ENCODE data around the gene CTDSPL.

Gene CTDSPL

DNA sequence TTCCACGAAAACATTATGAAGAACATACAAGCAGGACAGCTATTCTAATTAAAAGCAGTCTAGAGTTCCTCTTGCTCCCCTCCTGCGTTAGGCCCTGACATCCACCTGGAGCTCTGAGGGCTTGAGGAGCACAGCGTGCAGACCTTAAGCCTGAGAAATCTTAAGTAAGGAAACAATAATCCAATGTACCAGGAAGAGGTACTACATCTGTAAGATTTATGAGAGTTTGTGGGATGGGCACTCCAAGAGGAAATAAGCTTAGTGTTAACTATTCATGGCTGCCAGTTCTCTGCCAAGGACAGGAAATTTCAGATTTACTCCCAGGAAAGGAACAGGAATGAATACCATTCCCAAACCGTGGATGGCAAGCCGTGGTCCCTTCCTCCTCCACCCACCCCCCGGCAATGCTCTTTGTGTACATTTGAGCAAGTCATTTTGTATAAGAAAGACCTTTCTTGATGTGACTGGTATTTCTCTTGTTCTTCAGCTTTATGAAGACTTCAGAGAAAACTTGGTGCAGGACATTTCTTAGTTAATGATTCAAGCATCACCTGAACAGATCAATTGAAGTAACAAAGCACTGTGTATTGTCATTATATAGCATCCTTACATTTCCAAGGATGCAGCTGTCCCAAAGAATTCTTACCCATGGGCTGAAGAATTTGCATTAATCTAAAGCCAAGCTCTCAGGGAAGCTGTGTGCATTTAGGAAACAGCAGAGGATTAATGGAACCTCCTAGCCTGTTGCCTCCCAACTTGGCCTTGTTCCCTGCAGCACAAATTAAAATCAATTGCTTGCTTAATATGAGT is 100.1 kb downstream of the CTDSPL start:
- H3K4me1 ChIP-seq (ENCODE audit: control insufficient read depth, insufficient read depth, low read length, poor library complexity, severe bottlenecking) = no peaks in the 10 kb centered on the region
- no peaks in the 10 kb centered on the region for H3K36me3 ChIP-seq (ENCODE audit: control insufficient read depth, insufficient read depth, low read length)
- DNase-seq = no peak
- H3K4me3 ChIP-seq (ENCODE audit: insufficient read depth, low read depth, low read length, poor library complexity, severe bottlenecking) = no peak overlapping the region
- no peak overlapping the region for H3K27ac ChIP-seq (ENCODE audit: insufficient read depth, low read length, poor library complexity, severe bottlenecking)
- no peaks in the 10 kb centered on the region for H3K27me3 ChIP-seq (replicated peaks; ENCODE audit: control insufficient read depth, insufficient read depth, low read length, poor library complexity, severe bottlenecking)
- no peaks in the 10 kb centered on the region for H3K9me3 ChIP-seq (ENCODE audit: control insufficient read depth, low read length)

DNA sequence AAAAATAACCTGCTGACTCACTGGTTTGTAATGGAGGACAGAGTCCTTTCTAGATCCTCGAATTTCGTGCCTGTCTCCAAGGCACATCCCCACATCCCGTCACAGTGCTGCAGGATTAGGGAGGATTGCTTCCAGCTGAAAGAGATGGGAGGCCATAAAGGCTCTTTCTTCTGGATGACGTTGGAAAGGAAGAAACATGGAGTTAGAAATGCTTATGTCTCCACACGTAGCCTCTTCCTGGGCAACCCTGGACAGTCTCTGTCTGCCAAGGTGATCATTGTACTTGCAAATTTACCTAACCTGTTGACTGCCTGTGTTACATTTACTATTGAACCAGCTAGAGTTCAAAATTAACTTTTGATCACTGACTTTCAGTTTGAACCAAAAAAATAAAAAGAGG is 101.3 kb downstream of the CTDSPL start:
- Histone ChIP-seq H3K4me3 (ENCODE audit: insufficient read depth, low read depth, low read length, poor library complexity, severe bottlenecking) (no peak overlapping the region), H3K36me3 (ENCODE audit: control insufficient read depth, insufficient read depth, low read length) (no peaks in the 10 kb centered on the region), H3K27ac (ENCODE audit: insufficient read depth, low read length, poor library complexity, severe bottlenecking) (no peak overlapping the region), H3K9me3 (ENCODE audit: control insufficient read depth, low read length) (no peaks in the 10 kb centered on the region), H3K4me1 (ENCODE audit: control insufficient read depth, insufficient read depth, low read length, poor library complexity, severe bottlenecking) (no peaks in the 10 kb centered on the region), H3K27me3 (replicated peaks; ENCODE audit: control insufficient read depth, insufficient read depth, low read length, poor library complexity, severe bottlenecking) (no peaks in the 10 kb centered on the region)
- no peak for DNase-seq

DNA sequence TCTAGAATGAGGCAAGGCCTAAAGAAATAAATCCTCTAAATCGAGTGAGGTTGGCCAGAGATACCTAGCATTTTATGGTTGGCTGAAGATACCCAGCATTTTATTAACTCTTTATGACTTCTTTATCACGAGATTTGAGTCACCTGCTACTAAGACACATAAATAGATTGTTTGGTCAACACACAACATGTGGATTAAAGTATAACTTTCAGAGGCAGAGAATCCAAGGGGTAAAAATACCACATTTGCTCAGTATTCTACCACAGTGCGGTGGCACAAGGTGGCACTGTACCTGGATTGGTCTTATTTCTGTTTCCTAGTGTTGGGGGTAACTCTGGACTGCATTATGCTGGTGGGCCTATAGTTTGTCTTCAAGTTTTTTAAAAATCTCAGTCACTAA is 102.0 kb downstream of the CTDSPL start:
- H3K9me3 ChIP-seq (ENCODE audit: control insufficient read depth, low read length) = no peaks in the 10 kb centered on the region
- H3K4me1 ChIP-seq (ENCODE audit: control insufficient read depth, insufficient read depth, low read length, poor library complexity, severe bottlenecking) = no peaks in the 10 kb centered on the region
- H3K36me3 ChIP-seq (ENCODE audit: control insufficient read depth, insufficient read depth, low read length) = no peaks in the 10 kb centered on the region
- no peak overlapping the region for H3K27ac ChIP-seq (ENCODE audit: insufficient read depth, low read length, poor library complexity, severe bottlenecking)
- no peaks in the 10 kb centered on the region for H3K27me3 ChIP-seq (replicated peaks; ENCODE audit: control insufficient read depth, insufficient read depth, low read length, poor library complexity, severe bottlenecking)
- no peak overlapping the region for H3K4me3 ChIP-seq (ENCODE audit: insufficient read depth, low read depth, low read length, poor library complexity, severe bottlenecking)
- no peak for DNase-seq

DNA sequence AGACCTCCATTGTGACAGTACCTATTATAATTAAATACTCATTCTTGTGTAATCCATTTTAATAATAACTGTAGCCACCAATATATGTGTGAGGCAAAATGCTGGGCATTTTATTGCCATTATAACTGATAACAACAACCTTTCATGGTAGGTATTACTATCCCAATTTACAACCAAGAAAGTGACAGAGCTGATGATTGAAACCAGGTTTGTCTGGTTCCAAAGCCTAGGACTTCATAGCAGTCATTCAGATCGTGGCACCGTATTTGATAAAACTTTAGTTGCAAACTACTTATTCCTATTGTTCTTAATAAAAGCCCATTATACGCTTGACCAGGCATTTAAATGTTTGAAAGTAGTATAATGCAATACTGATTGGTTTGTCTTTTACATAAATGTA is 102.5 kb downstream of the CTDSPL start:
- Histone ChIP-seq H3K27ac (ENCODE audit: insufficient read depth, low read length, poor library complexity, severe bottlenecking) (no peak overlapping the region), H3K9me3 (ENCODE audit: control insufficient read depth, low read length) (no peaks in the 10 kb centered on the region), H3K4me3 (ENCODE audit: insufficient read depth, low read depth, low read length, poor library complexity, severe bottlenecking) (no peak overlapping the region), H3K27me3 (replicated peaks; ENCODE audit: control insufficient read depth, insufficient read depth, low read length, poor library complexity, severe bottlenecking) (no peaks in the 10 kb centered on the region), H3K36me3 (ENCODE audit: control insufficient read depth, insufficient read depth, low read length) (no peaks in the 10 kb centered on the region), H3K4me1 (ENCODE audit: control insufficient read depth, insufficient read depth, low read length, poor library complexity, severe bottlenecking) (no peaks in the 10 kb centered on the region)
- no peak for DNase-seq

DNA sequence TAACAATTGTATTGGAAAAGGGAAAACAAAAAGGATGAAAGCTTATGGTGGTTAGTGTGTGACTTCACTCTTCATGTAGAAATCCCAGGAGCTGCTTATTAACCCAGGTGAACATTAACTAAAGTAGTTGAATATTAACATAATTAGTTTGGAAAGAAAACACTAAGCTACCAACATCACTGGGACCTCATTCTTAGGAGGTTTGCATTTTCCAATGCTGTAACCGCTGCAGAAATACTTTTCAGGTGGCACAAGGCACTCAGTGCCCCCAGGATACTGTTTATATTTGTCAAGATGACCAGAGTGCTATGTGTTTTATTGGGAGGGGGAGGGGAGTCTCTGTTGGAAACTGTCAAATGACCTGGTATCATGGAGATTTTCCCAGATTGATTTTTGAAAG is 103.0 kb downstream of the CTDSPL start:
- Histone ChIP-seq H3K36me3 (ENCODE audit: control insufficient read depth, insufficient read depth, low read length) (no peaks in the 10 kb centered on the region), H3K4me1 (ENCODE audit: control insufficient read depth, insufficient read depth, low read length, poor library complexity, severe bottlenecking) (no peaks in the 10 kb centered on the region), H3K27ac (ENCODE audit: insufficient read depth, low read length, poor library complexity, severe bottlenecking) (no peak overlapping the region), H3K9me3 (ENCODE audit: control insufficient read depth, low read length) (no peaks in the 10 kb centered on the region), H3K27me3 (replicated peaks; ENCODE audit: control insufficient read depth, insufficient read depth, low read length, poor library complexity, severe bottlenecking) (no peaks in the 10 kb centered on the region), H3K4me3 (ENCODE audit: insufficient read depth, low read depth, low read length, poor library complexity, severe bottlenecking) (no peak overlapping the region)
- DNase-seq = no peak

DNA sequence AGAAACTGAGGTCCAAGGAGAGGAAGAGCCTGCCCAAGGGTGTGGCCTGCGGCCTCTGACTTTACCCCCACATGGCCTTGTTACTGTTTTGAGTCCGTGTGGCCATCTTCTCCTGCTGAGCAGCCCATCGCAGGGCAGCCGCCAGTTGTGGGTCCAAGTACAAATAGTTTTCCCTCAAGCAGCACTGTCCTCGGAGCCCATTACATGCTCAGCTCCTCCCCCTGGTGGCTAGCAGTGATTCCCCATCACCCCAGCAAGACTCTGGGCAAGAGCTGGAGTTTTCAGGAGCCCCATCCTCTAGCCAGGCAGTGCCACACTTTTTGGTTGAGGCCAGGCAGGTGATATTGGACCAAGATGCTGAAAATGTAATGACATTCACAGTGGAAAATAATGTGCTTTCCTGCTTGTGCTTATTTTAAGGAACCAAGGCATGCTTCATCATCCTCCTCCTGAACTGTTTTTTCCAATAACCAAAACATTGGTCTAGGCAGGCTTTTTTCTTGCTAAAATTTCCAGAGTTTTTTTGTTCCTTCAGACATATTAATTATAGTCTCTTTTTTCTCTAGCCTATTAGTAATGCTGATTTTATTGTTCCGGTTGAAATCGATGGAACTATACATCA is 105.7 kb downstream of the CTDSPL start:
- no peak overlapping the region for H3K27ac ChIP-seq (ENCODE audit: insufficient read depth, low read length, poor library complexity, severe bottlenecking)
- H3K4me3 ChIP-seq (ENCODE audit: insufficient read depth, low read depth, low read length, poor library complexity, severe bottlenecking) = no peak overlapping the region
- no peaks in the 10 kb centered on the region for H3K4me1 ChIP-seq (ENCODE audit: control insufficient read depth, insufficient read depth, low read length, poor library complexity, severe bottlenecking)
- H3K9me3 ChIP-seq (ENCODE audit: control insufficient read depth, low read length) = no peaks in the 10 kb centered on the region
- no peaks in the 10 kb centered on the region for H3K36me3 ChIP-seq (ENCODE audit: control insufficient read depth, insufficient read depth, low read length)
- no peaks in the 10 kb centered on the region for H3K27me3 ChIP-seq (replicated peaks; ENCODE audit: control insufficient read depth, insufficient read depth, low read length, poor library complexity, severe bottlenecking)
- peak; percentile 14 to 29 (median 19) for DNase-seq

DNA sequence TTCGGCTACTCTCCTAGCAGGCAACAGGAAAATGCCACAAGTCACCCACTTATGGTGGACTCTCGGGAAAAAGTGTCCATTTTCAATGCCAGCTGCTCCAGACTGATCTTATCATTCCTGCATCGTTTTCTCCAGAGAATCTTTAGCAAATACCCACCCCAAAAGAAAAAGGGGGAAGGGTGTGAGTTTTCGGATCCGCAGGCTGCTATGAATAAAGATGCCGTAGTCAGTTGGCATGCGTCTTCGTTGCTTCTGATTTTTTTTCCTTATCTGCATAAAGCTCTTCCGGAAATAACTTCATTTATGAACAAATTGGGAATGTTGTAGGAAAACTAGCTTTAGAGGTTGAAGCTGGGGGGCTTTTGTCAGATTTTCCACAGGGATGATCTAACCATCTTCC is 106.5 kb downstream of the CTDSPL start:
- Histone ChIP-seq H3K4me1 (ENCODE audit: control insufficient read depth, insufficient read depth, low read length, poor library complexity, severe bottlenecking) (no peaks in the 10 kb centered on the region), H3K9me3 (ENCODE audit: control insufficient read depth, low read length) (no peaks in the 10 kb centered on the region), H3K27ac (ENCODE audit: insufficient read depth, low read length, poor library complexity, severe bottlenecking) (no peak overlapping the region), H3K4me3 (ENCODE audit: insufficient read depth, low read depth, low read length, poor library complexity, severe bottlenecking) (no peak overlapping the region), H3K27me3 (replicated peaks; ENCODE audit: control insufficient read depth, insufficient read depth, low read length, poor library complexity, severe bottlenecking) (no peaks in the 10 kb centered on the region), H3K36me3 (ENCODE audit: control insufficient read depth, insufficient read depth, low read length) (no peaks in the 10 kb centered on the region)
- DNase-seq = no peak

DNA sequence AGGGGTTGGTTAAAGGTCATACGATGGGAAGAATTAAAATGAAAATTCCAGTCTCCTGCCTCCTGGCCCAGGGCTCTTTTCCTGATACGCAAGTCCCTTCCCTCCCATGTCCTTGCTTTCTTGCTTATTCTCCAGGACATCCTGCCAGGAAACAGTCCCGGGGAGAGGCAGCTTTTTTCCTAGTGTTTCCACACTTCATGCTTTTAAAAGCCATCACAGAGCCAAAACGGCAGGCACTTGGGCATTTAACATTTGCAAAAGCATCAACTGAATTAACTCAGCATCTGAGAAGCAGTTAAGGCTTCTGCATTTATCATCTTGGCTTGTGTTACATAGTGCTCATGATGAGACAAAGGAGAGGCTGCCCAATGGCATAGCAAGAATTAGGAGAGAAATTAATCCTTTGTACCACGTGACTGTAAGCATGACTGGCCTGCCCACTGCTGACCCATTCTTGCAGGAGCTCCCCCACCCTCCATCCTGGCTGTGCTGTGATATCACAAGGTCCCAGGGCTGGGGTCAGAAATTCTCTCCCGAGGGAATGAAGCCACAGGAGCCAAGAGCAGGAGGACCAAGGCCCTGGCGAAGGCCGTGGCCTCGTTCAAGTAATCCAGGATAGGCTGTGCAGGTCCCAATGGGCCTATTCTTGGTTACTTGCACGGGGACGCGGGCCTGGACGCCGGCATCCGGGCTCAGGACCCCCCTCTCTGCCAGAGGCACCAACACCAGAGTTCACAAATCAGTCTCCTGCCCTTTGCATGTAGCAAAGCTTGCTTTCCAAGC is 107.3 kb downstream of the CTDSPL start:
- H3K9me3 ChIP-seq (ENCODE audit: control insufficient read depth, low read length) = no peaks in the 10 kb centered on the region
- DNase-seq = no peak

DNA sequence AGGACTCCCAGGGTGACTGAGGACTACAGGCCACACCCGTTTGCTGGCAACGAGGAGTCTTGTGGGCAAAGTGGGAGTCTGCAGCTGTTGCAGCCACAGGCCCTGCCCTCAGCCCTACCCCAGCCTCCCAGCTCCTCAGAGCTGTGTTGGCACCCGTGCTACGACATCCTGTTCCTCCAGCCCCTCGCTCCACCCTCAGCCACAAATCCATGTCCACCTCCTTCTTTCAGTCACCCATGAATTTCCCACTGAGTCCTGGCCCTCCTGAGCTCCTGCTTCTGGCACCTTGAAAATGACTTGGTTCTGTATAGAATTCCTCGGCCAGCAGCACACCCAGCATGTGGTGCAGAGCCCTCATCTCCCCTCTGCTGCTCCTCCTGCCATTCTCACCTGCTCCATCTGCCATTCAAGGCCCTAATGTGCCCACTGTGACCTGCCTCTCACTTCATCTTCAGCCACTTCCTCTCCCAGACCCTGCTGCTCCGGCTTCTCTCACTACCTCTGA is 108.0 kb downstream of the CTDSPL start:
- H3K9me3 ChIP-seq (ENCODE audit: control insufficient read depth, low read length) = no peaks in the 10 kb centered on the region

More for the DNA sequence above, 107.3 kb downstream of the CTDSPL start:
- H3K27me3 ChIP-seq (replicated peaks; ENCODE audit: control insufficient read depth, insufficient read depth, low read length, poor library complexity, severe bottlenecking) = no peaks in the 10 kb centered on the region
- H3K4me1 ChIP-seq (ENCODE audit: control insufficient read depth, insufficient read depth, low read length, poor library complexity, severe bottlenecking) = no peaks in the 10 kb centered on the region
- H3K36me3 ChIP-seq (ENCODE audit: control insufficient read depth, insufficient read depth, low read length) = no peaks in the 10 kb centered on the region
- H3K4me3 ChIP-seq (ENCODE audit: insufficient read depth, low read depth, low read length, poor library complexity, severe bottlenecking) = no peak overlapping the region
- H3K27ac ChIP-seq (ENCODE audit: insufficient read depth, low read length, poor library complexity, severe bottlenecking) = no peak overlapping the region

DNA sequence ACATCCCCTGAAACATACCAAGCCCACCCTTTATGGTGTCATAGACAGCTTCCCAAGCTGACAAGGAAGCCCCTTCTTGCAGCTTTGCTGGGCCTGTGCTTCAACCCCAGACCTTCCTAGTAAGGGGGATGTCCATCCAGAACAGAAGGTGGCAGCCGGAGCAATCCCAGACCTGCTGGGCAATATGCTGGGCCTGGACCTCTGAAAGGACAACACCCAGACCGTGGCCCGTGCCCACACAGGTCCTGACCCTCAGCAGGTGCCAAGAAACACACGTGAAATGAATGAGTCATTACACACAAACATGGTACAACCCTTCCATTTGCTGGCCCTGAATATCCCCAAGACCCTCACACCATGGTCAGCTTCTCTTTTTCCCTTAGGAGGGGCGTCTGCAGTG is 109.1 kb downstream of the CTDSPL start:
- Histone ChIP-seq H3K4me1 (ENCODE audit: control insufficient read depth, insufficient read depth, low read length, poor library complexity, severe bottlenecking) (peaks cover 4% of the 10 kb centered on the region), H3K27me3 (replicated peaks; ENCODE audit: control insufficient read depth, insufficient read depth, low read length, poor library complexity, severe bottlenecking) (no peaks in the 10 kb centered on the region), H3K27ac (ENCODE audit: insufficient read depth, low read length, poor library complexity, severe bottlenecking) (no peak overlapping the region), H3K9me3 (ENCODE audit: control insufficient read depth, low read length) (no peaks in the 10 kb centered on the region), H3K36me3 (ENCODE audit: control insufficient read depth, insufficient read depth, low read length) (no peaks in the 10 kb centered on the region), H3K4me3 (ENCODE audit: insufficient read depth, low read depth, low read length, poor library complexity, severe bottlenecking) (no peak overlapping the region)
- DNase-seq = no peak

More for the DNA sequence above, 108.0 kb downstream of the CTDSPL start:
- Histone ChIP-seq H3K27me3 (replicated peaks; ENCODE audit: control insufficient read depth, insufficient read depth, low read length, poor library complexity, severe bottlenecking) (no peaks in the 10 kb centered on the region), H3K36me3 (ENCODE audit: control insufficient read depth, insufficient read depth, low read length) (no peaks in the 10 kb centered on the region), H3K27ac (ENCODE audit: insufficient read depth, low read length, poor library complexity, severe bottlenecking) (no peak overlapping the region), H3K4me1 (ENCODE audit: control insufficient read depth, insufficient read depth, low read length, poor library complexity, severe bottlenecking) (peaks cover 2% of the 10 kb centered on the region), H3K4me3 (ENCODE audit: insufficient read depth, low read depth, low read length, poor library complexity, severe bottlenecking) (no peak overlapping the region)
- no peak for DNase-seq

Data from effector memory CD4-positive, alpha-beta T cell (primary cell).